EL (cell line): Measurements from ENCODE around the gene CD40.
A peak's percentile ranks its signal among the peaks of the same experiment; 100 is the strongest.

Experiments
- DNase-seq: peaks from one replicate; pipeline ENCODE4 v3.0.0-alpha.2; 2016

The CD40 gene

DNA sequence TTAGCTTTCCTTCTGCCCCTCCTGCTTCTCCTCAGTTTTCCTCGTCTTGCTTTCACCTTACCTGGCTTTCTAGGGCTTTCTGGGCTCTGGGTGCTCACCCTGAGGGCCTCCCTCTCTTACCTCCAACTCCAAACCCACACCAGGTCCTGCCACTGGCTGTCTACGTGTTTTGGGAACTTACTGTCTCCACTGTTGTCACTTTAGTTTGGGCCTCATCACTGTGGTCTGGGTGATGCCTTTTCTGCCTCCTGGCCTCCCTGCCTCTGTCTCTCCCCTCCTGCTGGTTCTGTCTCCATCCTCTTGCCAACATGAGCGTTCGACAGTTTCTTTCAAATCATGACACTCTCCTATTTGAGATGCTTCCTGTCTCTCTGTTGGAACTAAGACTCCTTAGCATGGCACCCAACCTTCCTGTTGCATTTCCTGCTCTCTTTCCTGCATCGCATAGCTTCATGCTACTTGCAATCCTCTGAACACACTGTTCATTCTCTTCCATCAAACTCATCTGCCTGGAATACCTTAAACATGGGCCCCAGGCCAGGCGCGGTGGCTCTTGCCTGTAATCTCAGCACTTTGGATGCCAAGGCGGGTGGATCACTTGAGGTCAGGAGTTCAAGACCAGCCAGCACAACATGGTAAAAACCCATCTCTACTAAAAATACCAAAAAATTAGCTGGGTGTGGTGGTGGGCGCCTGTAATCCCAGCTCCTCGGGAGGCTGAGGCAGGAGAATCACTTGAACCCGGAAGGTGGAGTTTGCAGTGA is 5.5 kb downstream of the CD40 start:
- DNase-seq = no peak

DNA sequence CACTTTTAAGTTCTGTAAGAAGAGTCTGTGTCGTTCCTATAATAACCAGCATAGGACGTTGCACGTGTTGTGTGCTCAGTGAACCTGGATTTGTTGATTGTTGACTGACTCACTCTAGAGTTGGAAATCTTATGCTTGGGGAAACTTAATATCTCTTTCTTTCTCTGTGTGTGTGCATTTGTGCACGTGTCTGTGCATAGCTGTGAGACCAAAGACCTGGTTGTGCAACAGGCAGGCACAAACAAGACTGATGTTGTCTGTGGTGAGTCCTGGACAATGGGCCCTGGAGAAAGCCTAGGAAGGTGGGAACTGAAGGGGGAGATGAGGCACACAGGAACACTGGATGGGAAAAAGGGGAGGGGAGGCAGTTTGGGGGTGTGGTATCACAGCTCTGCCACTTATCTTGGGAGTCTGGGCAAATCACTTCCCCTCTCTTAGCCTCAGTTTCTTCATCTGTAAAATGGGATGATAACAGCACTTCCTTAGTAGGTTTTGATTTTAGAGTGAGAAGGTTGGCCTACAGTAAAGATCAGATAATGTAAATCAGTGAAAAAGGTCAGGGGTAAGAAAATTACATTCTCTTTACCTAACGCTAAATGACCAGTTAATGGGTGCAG is 8.4 kb downstream of the CD40 start:
- DNase-seq = no peak

GRCh38 chr20:46127396-46128010 is 9.4 kb downstream of the CD40 start:
- no peak for DNase-seq

GRCh38 chr20:46128310-46129151 is 10.4 kb downstream of the CD40 start:
- no peak for DNase-seq

- DNase-seq = no peak
Observed at GRCh38 chr20:46129955-46130481, 11.9 kb downstream of the CD40 start.

DNA sequence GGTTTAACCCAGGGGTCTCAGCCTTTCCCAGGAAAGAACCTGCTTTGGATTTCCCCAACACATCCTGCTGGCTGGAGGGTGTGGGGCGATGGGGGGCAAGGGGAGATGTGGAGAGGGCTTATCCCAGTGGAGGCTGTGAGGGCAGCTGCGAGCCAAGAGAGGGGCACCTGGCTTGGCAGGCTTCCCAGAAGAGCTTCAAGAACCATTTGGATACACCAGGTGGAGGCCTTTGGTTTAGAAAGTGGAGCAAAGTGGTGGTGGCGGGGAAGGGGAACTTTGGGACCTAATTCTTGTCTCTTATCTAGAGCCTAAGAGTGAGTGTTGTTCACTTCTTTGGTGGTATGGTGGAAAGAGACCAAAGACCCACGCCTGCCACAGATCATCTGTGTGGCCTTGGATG is 12.4 kb downstream of the CD40 start:
- DNase-seq = no peak

GRCh38 chr20:46131396-46131795 is 13.3 kb downstream of the CD40 start:
- DNase-seq = no peak

DNA sequence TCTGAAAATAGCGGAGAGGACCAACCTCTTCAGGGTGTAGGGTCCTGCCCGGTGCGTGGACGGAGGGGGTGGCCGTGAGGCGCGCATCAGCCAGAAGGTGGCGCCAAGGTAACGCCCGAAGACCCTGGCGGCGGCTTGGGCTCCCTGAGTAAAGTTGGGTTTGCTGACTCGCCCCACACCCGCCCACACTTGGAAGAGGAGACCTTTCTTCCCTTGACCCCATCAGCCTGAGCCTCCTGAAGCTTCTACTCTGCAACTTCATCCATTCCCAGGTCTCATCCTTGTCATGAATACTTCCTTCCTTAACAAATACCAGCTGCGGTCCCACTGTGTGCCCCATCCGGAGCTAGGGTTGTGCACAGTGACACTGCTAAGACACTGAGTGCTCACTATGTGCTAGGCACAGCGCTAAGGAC is 14.6 kb downstream of the CD40 start:
- peak; percentile 58 for DNase-seq

- DNase-seq = no peak
Observed at GRCh38 chr20:46133886-46134654, 16.0 kb downstream of the CD40 start.

DNA sequence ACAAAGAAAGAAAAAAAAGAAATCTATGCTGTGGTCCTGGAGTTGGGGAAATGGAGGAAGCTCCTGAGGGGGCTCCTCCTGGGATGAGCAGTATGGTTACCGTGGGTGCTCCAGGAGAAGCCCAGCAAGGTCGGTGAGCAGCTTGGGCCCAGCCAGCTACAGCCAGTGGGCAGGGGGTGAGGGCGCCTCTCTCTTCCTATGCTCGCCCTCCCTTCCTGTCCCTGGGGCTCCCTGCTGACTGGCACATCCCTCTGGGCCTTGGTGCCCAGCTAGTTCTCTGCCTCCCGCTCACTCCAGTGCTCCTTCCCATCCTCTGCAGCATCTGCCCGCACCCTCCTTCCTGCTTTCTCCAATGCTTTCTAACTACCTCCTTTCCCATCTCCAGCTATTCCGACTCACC is 16.6 kb downstream of the CD40 start:
- DNase-seq = no peak

GRCh38 chr20:46135856-46136633 is 17.9 kb downstream of the CD40 start:
- DNase-seq = no peak

GRCh38 chr20:46137816-46138215 is 19.7 kb downstream of the CD40 start:
- DNase-seq = no peak

GRCh38 chr20:46139266-46139889 is 21.3 kb downstream of the CD40 start:
- no peak for DNase-seq

DNA sequence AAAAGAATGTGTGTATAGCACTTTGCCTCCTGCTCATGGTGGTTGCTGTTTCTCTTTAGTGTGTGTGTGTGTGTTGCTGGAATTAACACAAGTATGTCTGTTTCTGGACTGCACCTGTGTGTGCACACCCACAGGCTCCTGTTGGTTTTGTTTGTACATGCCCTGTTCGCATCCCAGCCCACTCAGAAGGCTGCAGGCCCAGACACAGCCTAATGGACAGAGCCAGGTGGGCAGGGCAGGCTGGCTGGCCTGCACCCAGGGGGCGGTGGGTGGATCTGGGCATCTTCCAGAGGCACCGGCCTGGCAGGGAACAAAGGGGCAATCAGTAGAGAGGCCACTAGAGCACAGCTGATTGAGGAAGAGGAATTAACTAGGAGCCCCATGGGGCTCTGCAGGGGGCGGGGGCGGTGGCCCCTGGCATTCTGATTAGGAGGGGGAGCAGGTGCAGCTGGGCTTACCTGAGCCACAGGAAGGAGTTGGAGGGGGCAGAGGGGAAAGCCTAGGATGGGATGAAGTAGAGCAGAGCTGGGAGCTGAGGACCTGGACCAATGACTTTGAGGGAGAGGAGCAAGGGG is 21.9 kb downstream of the CD40 start:
- no peak for DNase-seq

DNA sequence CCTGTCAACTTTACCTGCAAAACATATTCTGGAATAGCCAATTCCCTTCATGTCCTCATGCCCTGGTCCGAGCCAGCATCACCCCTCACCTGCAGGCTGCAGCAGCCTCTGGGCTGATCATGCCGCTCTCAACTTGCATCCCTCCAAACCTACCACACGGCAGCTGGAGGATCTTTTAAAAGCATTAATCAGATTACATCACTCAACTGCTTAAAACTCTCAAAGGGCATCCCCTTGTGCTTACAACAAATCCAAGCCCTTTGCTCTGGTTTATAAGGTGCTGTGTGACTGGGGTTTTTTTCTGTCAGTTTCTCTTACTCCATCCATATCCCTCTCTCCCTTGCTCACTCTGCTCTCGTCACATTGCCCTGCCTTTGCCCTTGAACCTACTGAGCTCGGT is 24.0 kb downstream of the CD40 start:
- DNase-seq = no peak

DNA sequence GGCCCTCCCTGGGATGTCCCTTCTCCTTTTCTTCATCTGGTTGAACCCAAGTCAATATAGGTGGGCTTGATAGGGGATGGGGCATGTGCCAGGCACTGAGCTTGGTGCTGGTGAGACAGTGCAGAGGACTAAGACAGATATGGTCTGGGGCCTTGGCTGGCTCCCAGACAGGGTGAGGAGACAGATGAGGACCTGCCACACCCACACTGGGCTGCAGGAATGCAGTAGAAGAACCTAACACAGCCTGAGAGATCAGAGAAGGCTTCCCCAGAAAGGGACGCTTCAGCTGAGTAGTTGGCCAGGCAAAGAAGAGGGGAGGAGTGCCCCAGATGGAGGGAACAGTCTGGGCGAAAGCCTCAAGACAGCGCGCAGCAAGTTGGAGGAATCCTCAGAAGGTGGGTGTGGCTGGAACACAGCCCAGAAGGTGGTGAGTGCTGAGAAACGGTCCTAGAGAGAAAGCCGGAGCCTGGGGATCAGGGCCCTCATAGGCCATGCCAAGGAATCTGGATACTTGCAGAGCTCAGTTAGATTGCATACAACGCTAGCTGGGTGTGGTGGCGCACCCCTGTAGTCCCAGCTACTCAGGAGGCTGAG is 26.4 kb downstream of the CD40 start:
- DNase-seq = no peak

- no peak for DNase-seq
Observed at GRCh38 chr20:46145713-46146112, 27.6 kb downstream of the CD40 start.

- no peak for DNase-seq
Observed at GRCh38 chr20:46148313-46149208, 30.4 kb downstream of the CD40 start.

DNA sequence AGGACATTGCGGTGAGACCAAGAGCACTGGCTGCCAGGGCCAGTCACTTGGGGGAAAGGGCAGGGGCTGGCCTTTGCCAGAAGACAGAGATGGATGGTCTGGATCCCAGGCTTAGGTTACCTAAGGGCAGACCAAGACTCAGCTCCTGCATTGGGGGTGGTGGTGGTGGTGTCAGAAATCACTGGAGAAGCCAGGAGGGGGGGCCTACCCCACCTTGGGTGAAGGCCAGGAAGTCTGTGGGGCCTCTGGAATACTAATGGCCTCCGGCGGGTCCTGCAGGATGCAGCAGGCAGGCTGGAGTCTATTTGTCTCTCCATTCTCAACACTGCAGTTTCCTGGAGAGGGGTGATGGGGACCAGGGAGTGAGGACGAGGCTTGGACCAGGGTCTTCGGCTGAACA is 32.8 kb downstream of the CD40 start:
- DNase-seq = no peak
